Tibial nerve (tissue), 4 donors: ENCODE data around the gene NRG2.

Source experiments
- EP300 ChIP-seq, 2 donors: sonication (generic); formaldehyde crosslinking; IDR thresholded peaks; one replicate each; pipeline ENCODE4 v1.6.1; 2017; ENCODE audit warnings: antibody characterized with exemption in 2 of 2, mild to moderate bottlenecking in 1 of 2
- POLR2A ChIP-seq, 2 donors: fragments of 450-650 bp; IDR thresholded peaks; one replicate each; pipeline ENCODE4 v1.6.1; 2017; ENCODE audit warnings: antibody characterized with exemption in 2 of 2, mild to moderate bottlenecking in 2 of 2, moderate library complexity in 2 of 2
- TF ChIP-seq, protein P1 (sequence below), 5 experiments: fragments of 200-600 bp in 3 of 5; fragments of 450-650 bp in 2 of 5; sonication (generic) in 3 of 5; IDR thresholded peaks; one replicate each; pipeline ENCODE4 v1.5.1; 2016 to 2019; ENCODE audit warnings: antibody characterized with exemption in 5 of 5, mild to moderate bottlenecking in 3 of 5, moderate library complexity in 2 of 5

DNA sequence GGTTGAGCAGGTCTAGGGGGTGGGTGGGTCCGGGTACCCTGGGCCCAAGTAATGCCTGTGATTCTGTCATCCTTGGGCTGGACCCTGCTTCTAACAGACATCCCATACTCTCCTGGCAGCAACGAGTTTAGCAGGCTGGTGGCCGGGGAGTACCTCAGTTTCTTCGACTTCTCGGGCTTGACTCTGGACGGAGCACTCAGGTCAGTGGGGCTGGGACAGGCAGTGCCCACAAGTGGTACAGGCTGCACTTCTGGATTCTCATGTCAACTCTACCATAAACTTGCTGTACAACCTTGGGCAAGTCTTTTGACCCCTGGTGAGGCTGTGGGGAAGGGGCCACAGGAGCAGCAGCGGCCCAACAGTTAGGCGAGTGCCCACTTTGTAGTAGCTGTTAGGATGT, 225.7 kb downstream of the NRG2 start:
- TF ChIP-seq EP300 (IDR thresholded peaks at IDR 0.05) (no peak), POLR2A (IDR thresholded peaks at IDR 0.05) (no peak)
- TF ChIP-seq, protein P1, sequence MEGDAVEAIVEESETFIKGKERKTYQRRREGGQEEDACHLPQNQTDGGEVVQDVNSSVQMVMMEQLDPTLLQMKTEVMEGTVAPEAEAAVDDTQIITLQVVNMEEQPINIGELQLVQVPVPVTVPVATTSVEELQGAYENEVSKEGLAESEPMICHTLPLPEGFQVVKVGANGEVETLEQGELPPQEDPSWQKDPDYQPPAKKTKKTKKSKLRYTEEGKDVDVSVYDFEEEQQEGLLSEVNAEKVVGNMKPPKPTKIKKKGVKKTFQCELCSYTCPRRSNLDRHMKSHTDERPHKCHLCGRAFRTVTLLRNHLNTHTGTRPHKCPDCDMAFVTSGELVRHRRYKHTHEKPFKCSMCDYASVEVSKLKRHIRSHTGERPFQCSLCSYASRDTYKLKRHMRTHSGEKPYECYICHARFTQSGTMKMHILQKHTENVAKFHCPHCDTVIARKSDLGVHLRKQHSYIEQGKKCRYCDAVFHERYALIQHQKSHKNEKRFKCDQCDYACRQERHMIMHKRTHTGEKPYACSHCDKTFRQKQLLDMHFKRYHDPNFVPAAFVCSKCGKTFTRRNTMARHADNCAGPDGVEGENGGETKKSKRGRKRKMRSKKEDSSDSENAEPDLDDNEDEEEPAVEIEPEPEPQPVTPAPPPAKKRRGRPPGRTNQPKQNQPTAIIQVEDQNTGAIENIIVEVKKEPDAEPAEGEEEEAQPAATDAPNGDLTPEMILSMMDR (IDR thresholded peaks at IDR 0.05), result no peak
